Thoracic aorta (tissue), 2 donors: ENCODE results near the gene EXD3. TPM values are rescaled to one million over a fixed set of nuclear protein-coding genes. Genes with fewer than 3 reads are reported as not detected.

Source experiments
- ATAC-seq: fragments of 150-250 bp; one replicate; pipeline ENCODE4 v1.8.0; 2017; ENCODE audit warnings: low read depth; ENCODE audit not compliant: insufficient number of reproducible peaks, low FRiP score
- DNase-seq: peaks from one replicate; pipeline ENCODE4 v3.0.0-alpha.2; 2020; ENCODE audit warnings: low spot score
- H3K27ac ChIP-seq, 2 donors: fragments of 200-600 bp; sonication (generic); 1 replicate in 1 of 2; 2 replicates in 1 of 2; pipeline ENCODE4 v1.5.1; 2016; ENCODE audit warnings: mild to moderate bottlenecking in 2 of 2, moderate library complexity in 2 of 2
- H3K27me3 ChIP-seq: fragments of 200-600 bp; sonication (generic); replicated peaks from 2 replicates; pipeline ENCODE4 v1.6.0; 2016; ENCODE audit warnings: mild to moderate bottlenecking; ENCODE audit not compliant: insufficient read depth
- H3K36me3 ChIP-seq: fragments of 200-600 bp; sonication (generic); one replicate; pipeline ENCODE4 v1.5.1; 2016
- H3K4me1 ChIP-seq, 2 donors: fragments of 200-600 bp; sonication (generic); 1 replicate in 1 of 2; 2 replicates in 1 of 2; pipeline versions ENCODE4 v1.5.1 to v1.6.0; 2016; ENCODE audit warnings: low read depth in 2 of 2, mild to moderate bottlenecking in 1 of 2; ENCODE audit not compliant: control insufficient read depth in 1 of 2
- H3K4me3 ChIP-seq: fragments of 200-600 bp; sonication (generic); 2 replicates; pipeline ENCODE4 v1.5.1; 2016; ENCODE audit warnings: mild to moderate bottlenecking
- H3K9me3 ChIP-seq: fragments of 200-600 bp; sonication (generic); 2 replicates; pipeline ENCODE4 v1.5.1; 2016
- CTCF ChIP-seq: fragments of 200-600 bp; sonication (generic); IDR thresholded peaks from one replicate; pipeline ENCODE4 v1.5.1; 2019; ENCODE audit warnings: antibody characterized with exemption
- total RNA-seq, 2 donors: library from RNA; depleted of rRNA; stranded (reverse); fragments of >200 nt; gene quantifications; one replicate each; pipeline versions ENCODE4 v1.1.0 to v1.2.3, GENCODE V29; 2016

The EXD3 gene
- total RNA-seq, 2 donors from 2014 or later: 22.7 to 29.4 TPM

- DNase-seq: no peak
- H3K4me3 ChIP-seq: no peak overlapping the region
- no peak for TF ChIP-seq CTCF
- H3K27ac ChIP-seq: no peak overlapping the region
- H3K9me3 ChIP-seq: no peaks in the 10 kb centered on the region
- no peak for ATAC-seq
- H3K4me1 ChIP-seq: peaks cover 3 to 8% of the 10 kb centered on the region in 2 donors
- H3K36me3 ChIP-seq: no peaks in the 10 kb centered on the region
- H3K27me3 ChIP-seq: no peaks in the 10 kb centered on the region
Measured at GRCh38 chr9:137430723-137431415, 7.9 kb upstream of the EXD3 start.

GRCh38 chr9:137429974-137430722 is 7.2 kb upstream of the EXD3 start:
- no peaks in the 10 kb centered on the region for H3K27me3 ChIP-seq
- ATAC-seq: no peak
- no peaks in the 10 kb centered on the region for H3K36me3 ChIP-seq
- no peak for DNase-seq
- TF ChIP-seq CTCF: no peak
- no peaks in the 10 kb centered on the region for H3K9me3 ChIP-seq
- H3K4me1 ChIP-seq: peaks cover 0 to 4% of the 10 kb centered on the region in 2 donors
- no peak overlapping the region for H3K4me3 ChIP-seq
- no peak overlapping the region for H3K27ac ChIP-seq

GRCh38 chr9:137429546-137429890 is 6.6 kb upstream of the EXD3 start:
- DNase-seq: no peak
- ATAC-seq: no peak
- no peaks in the 10 kb centered on the region for H3K27me3 ChIP-seq
- no peak overlapping the region for H3K4me3 ChIP-seq
- TF ChIP-seq CTCF: no peak
- H3K9me3 ChIP-seq: no peaks in the 10 kb centered on the region
- no peak overlapping the region for H3K27ac ChIP-seq
- peaks cover under 1 to 4% of the 10 kb centered on the region in 2 donors for H3K4me1 ChIP-seq
- no peaks in the 10 kb centered on the region for H3K36me3 ChIP-seq

GRCh38 chr9:137428841-137429545 is 6.0 kb upstream of the EXD3 start:
- no peak for ATAC-seq
- Histone ChIP-seq H3K9me3 (no peaks in the 10 kb centered on the region), H3K27ac (no peak overlapping the region), H3K4me1 (peaks cover 5 to 6% of the 10 kb centered on the region in 2 donors), H3K27me3 (no peaks in the 10 kb centered on the region), H3K4me3 (no peak overlapping the region), H3K36me3 (no peaks in the 10 kb centered on the region)
- TF ChIP-seq CTCF: no peak
- DNase-seq: no peak

GRCh38 chr9:137428311-137428630 is 5.3 kb upstream of the EXD3 start:
- DNase-seq: no peak
- Histone ChIP-seq H3K27me3 (no peaks in the 10 kb centered on the region), H3K9me3 (no peaks in the 10 kb centered on the region), H3K27ac (no peak overlapping the region), H3K4me1 (peaks cover 9 to 12% of the 10 kb centered on the region in 2 donors), H3K4me3 (no peak overlapping the region), H3K36me3 (no peaks in the 10 kb centered on the region)
- no peak for TF ChIP-seq CTCF
- ATAC-seq: no peak
